Neuronal stem cell (in vitro differentiated cells): ENCODE measurements around the gene QPRT.
"Not testable (repeated sequence)": the region's sequence is repeated elsewhere in the genome, so short reads cannot be mapped to it uniquely, and the experiment has no call there.

ENCODE experiments used
- DNase-seq: peaks from one replicate; pipeline ENCODE4 v3.0.0-alpha.2; 2013; ENCODE audit warnings: low spot score
- H2AFZ ChIP-seq: one replicate; pipeline ENCODE4 v1.6.1; 2013; ENCODE audit warnings: mild to moderate bottlenecking, low read length, inconsistent platforms
- H2AK5ac ChIP-seq: 2 replicates; pipeline ENCODE4 v1.6.1; 2013; ENCODE audit warnings: low read depth, mild to moderate bottlenecking, inconsistent platforms, low read length, moderate library complexity, mixed read lengths
- H2BK120ac ChIP-seq: 2 replicates; pipeline ENCODE4 v1.6.1; 2013; ENCODE audit warnings: low read depth, mild to moderate bottlenecking, inconsistent platforms, low read length, moderate library complexity, mixed read lengths
- H2BK12ac ChIP-seq: one replicate; pipeline ENCODE4 v1.6.1; 2013; ENCODE audit warnings: low read length, inconsistent platforms
- H2BK15ac ChIP-seq: 2 replicates; pipeline ENCODE4 v1.6.1; 2013; ENCODE audit warnings: mild to moderate bottlenecking, low read length, inconsistent platforms, mixed read lengths
- H2BK5ac ChIP-seq: one replicate; pipeline ENCODE4 v1.6.1; 2013; ENCODE audit warnings: inconsistent platforms, mild to moderate bottlenecking, low read length, moderate library complexity
- H3K14ac ChIP-seq: one replicate; pipeline ENCODE4 v1.6.1; 2013; ENCODE audit warnings: low read length, inconsistent platforms
- H3K18ac ChIP-seq: 2 replicates; pipeline ENCODE4 v1.6.1; 2013; ENCODE audit warnings: low read length, inconsistent platforms
- H3K23ac ChIP-seq: 2 replicates; pipeline ENCODE4 v1.6.1; 2013; ENCODE audit warnings: low read depth, mild to moderate bottlenecking, mixed read lengths, low read length, inconsistent platforms; ENCODE audit not compliant: poor library complexity
- H3K27ac ChIP-seq: replicated peaks from 3 replicates; pipeline ENCODE4 v1.5.1; 2013; ENCODE audit warnings: low read length, inconsistent platforms
- H3K27me3 ChIP-seq, 3 experiments: 2 replicates each; pipeline ENCODE4 v1.6.1; 2013; ENCODE audit warnings: low read length in 3 of 3, mild to moderate bottlenecking in 2 of 3, inconsistent platforms in 1 of 3, low read depth in 1 of 3, mixed read lengths in 1 of 3, moderate library complexity in 1 of 3; ENCODE audit not compliant: control insufficient read depth in 3 of 3, insufficient read depth in 3 of 3
- H3K36me3 ChIP-seq, 2 donors: replicated peaks in 1 of 2; 2 replicates each; pipeline ENCODE4 v1.6.1; 2013; ENCODE audit warnings: low read length in 2 of 2; ENCODE audit not compliant: control insufficient read depth in 2 of 2, insufficient read depth in 2 of 2
- H3K4ac ChIP-seq: 2 replicates; pipeline ENCODE4 v1.6.1; 2013; ENCODE audit warnings: inconsistent platforms, mild to moderate bottlenecking, low read length, moderate library complexity
- H3K4me1 ChIP-seq, 2 donors: 1 replicate in 1 of 2; 2 replicates in 1 of 2; pipeline ENCODE4 v1.6.1; 2013; ENCODE audit warnings: low read length in 2 of 2, low read depth in 1 of 2; ENCODE audit not compliant: control insufficient read depth in 2 of 2, insufficient read depth in 1 of 2
- H3K4me2 ChIP-seq: one replicate; pipeline ENCODE4 v1.6.1; 2013; ENCODE audit warnings: mild to moderate bottlenecking, low read length, inconsistent platforms; ENCODE audit not compliant: insufficient read depth, poor library complexity, severe bottlenecking
- H3K4me3 ChIP-seq, 2 donors: 2 replicates each; pipeline ENCODE4 v1.5.1; 2013; ENCODE audit warnings: low read length in 2 of 2, mild to moderate bottlenecking in 2 of 2, inconsistent platforms in 1 of 2, moderate library complexity in 1 of 2
- H3K79me1 ChIP-seq: one replicate; pipeline ENCODE4 v1.6.1; 2013; ENCODE audit warnings: low read depth, mild to moderate bottlenecking, inconsistent platforms, low read length, moderate library complexity
- H3K9ac ChIP-seq: one replicate; pipeline ENCODE4 v1.6.1; 2013; ENCODE audit warnings: mild to moderate bottlenecking, low read depth, low read length, inconsistent platforms; ENCODE audit not compliant: poor library complexity
- H3K9me3 ChIP-seq, 2 donors: replicated peaks in 1 of 2; 2 replicates each; pipeline versions ENCODE3 to v1.6.1; 2013; ENCODE audit warnings: low read length in 2 of 2, mild to moderate bottlenecking in 2 of 2, inconsistent platforms in 1 of 2, low read depth in 1 of 2, mixed read lengths in 1 of 2, moderate library complexity in 1 of 2; ENCODE audit not compliant: control insufficient read depth in 2 of 2, insufficient read depth in 1 of 2
- H4K8ac ChIP-seq: one replicate; pipeline ENCODE4 v1.6.1; 2013; ENCODE audit warnings: low read depth, mild to moderate bottlenecking, inconsistent platforms, low read length, moderate library complexity
- H4K91ac ChIP-seq: one replicate; pipeline ENCODE4 v1.6.1; 2013; ENCODE audit warnings: low read length, low read depth, mild to moderate bottlenecking, inconsistent platforms; ENCODE audit not compliant: poor library complexity
- WGBS, 2 donors: extraction: QIAGEN DNeasy Blood & Tissue Kit; methylation state at CpG; one replicate each; pipeline ENCODE4 v1.1.7; 2013; ENCODE audit warnings: missing lambda C conversion rate in 2 of 2, mixed read lengths in 1 of 2; ENCODE audit not compliant: insufficient read length in 2 of 2, insufficient replicate concordance in 1 of 2; ENCODE audit errors: extremely low coverage in 2 of 2; 5-methylcytosine and 5-hydroxymethylcytosine counted together

The QPRT gene

GRCh38 chr16:29719063-29719462 is 40.1 kb downstream of the QPRT start:
- H3K18ac ChIP-seq, result no peak overlapping the region
- H3K4me1 ChIP-seq, result no peaks in the 10 kb centered on the region
- H2BK120ac ChIP-seq, result no peak overlapping the region
- no peak overlapping the region for H4K91ac ChIP-seq
- H3K23ac ChIP-seq, result no peak overlapping the region
- H3K27me3 ChIP-seq, result no peaks in the 10 kb centered on the region
- WGBS, 2 donors, result no CpG with 5 or more reads among the region's 4 CpGs
- H3K4ac ChIP-seq, result no peak overlapping the region
- no peak overlapping the region for H4K8ac ChIP-seq
- no peaks in the 10 kb centered on the region for H3K79me1 ChIP-seq
- H3K9ac ChIP-seq, result no peak overlapping the region
- H3K4me2 ChIP-seq, result no peak overlapping the region
- H3K27ac ChIP-seq, result no peak overlapping the region
- no peak overlapping the region for H2BK15ac ChIP-seq
- no peak for DNase-seq
- H3K14ac ChIP-seq, result no peak overlapping the region
- no peaks in the 10 kb centered on the region for H3K36me3 ChIP-seq
- no peak overlapping the region for H3K4me3 ChIP-seq
- H2BK5ac ChIP-seq, result no peak overlapping the region
- peak overlapping the region; percentile 27 for H2AFZ ChIP-seq
- no peak overlapping the region for H2AK5ac ChIP-seq
- H2BK12ac ChIP-seq, result no peak overlapping the region
- H3K9me3 ChIP-seq, result no peaks in the 10 kb centered on the region

- Histone ChIP-seq H2AK5ac (no peak overlapping the region), H3K4me2 (no peak overlapping the region), H2BK5ac (no peak overlapping the region), H4K91ac (no peak overlapping the region), H2AFZ (no peak overlapping the region), H3K9ac (no peak overlapping the region), H3K4ac (no peak overlapping the region), H2BK15ac (no peak overlapping the region), H3K36me3 (no peaks in the 10 kb centered on the region), H3K27ac (no peak overlapping the region), H3K18ac (no peak overlapping the region), H3K14ac (no peak overlapping the region), H3K23ac (no peak overlapping the region), H2BK120ac (no peak overlapping the region), H3K9me3 (no peaks in the 10 kb centered on the region), H3K79me1 (no peaks in the 10 kb centered on the region), H4K8ac (no peak overlapping the region), H3K4me3 (no peak overlapping the region), H2BK12ac (no peak overlapping the region), H3K27me3 (no peaks in the 10 kb centered on the region), H3K4me1 (no peaks in the 10 kb centered on the region)
- no peak for DNase-seq
- no CpG with 5 or more reads among the region's 5 CpGs for WGBS, 2 donors
Observed at GRCh38 chr16:29720703-29721102, 41.7 kb downstream of the QPRT start.

GRCh38 chr16:29721167-29721879 is 42.3 kb downstream of the QPRT start:
- Histone ChIP-seq H3K4me2 (peak overlapping the region; percentile 11), H2AFZ (peak overlapping the region; percentile 59)
- H3K14ac ChIP-seq, H2BK5ac ChIP-seq, H3K27ac ChIP-seq, H2AK5ac ChIP-seq, H3K27me3 ChIP-seq, H4K91ac ChIP-seq, H2BK15ac ChIP-seq, H2BK120ac ChIP-seq, H4K8ac ChIP-seq, H3K4ac ChIP-seq, H3K23ac ChIP-seq, H3K36me3 ChIP-seq, H3K18ac ChIP-seq, H2BK12ac ChIP-seq, H3K79me1 ChIP-seq, H3K9me3 ChIP-seq, H3K4me1 ChIP-seq, H3K9ac ChIP-seq, H3K4me3 ChIP-seq: not testable (repeated sequence)
- WGBS, 2 donors, result no CpG with 5 or more reads among the region's 24 CpGs
- DNase-seq, result peak; percentile 40

- Histone ChIP-seq H3K14ac (no peak overlapping the region), H3K9ac (no peak overlapping the region), H3K9me3 (no peaks in the 10 kb centered on the region), H2AFZ (peak overlapping the region; percentile 70), H2BK15ac (no peak overlapping the region), H2BK12ac (no peak overlapping the region), H3K4me3 (no peak overlapping the region), H3K23ac (no peak overlapping the region), H3K79me1 (no peaks in the 10 kb centered on the region), H3K4me2 (no peak overlapping the region), H2AK5ac (no peak overlapping the region), H3K4ac (no peak overlapping the region), H2BK5ac (no peak overlapping the region), H3K36me3 (no peaks in the 10 kb centered on the region), H3K18ac (no peak overlapping the region), H3K27ac (no peak overlapping the region), H3K27me3 (no peaks in the 10 kb centered on the region), H2BK120ac (no peak overlapping the region), H3K4me1 (no peaks in the 10 kb centered on the region), H4K91ac (no peak overlapping the region), H4K8ac (no peak overlapping the region)
- WGBS, 2 donors, result no CpG with 5 or more reads among the region's 9 CpGs
- DNase-seq, result no peak
Observed at GRCh38 chr16:29726845-29727377, 47.9 kb downstream of the QPRT start.
